Omental fat pad (tissue), 4 donors: ENCODE results near the gene OPRL1. TPM values are rescaled to one million over a fixed set of nuclear protein-coding genes. Genes with fewer than 3 reads are reported as not detected.

ENCODE experiments used
- ATAC-seq: fragments of 150-250 bp; one replicate; pipeline ENCODE4 v1.9.1; 2016; ENCODE audit warnings: mild to moderate bottlenecking, moderate library complexity; ENCODE audit not compliant: low FRiP score
- DNase-seq: peaks from one replicate; pipeline ENCODE4 v3.0.0-alpha.2; 2019; ENCODE audit warnings: low spot score
- total RNA-seq, 4 donors: library from RNA; depleted of rRNA; stranded (reverse); fragments of >200 nt; gene quantifications; one replicate each; pipeline ENCODE4 v1.1.0, GENCODE V29; 2016
- TF ChIP-seq, protein P1 (sequence below), 3 donors: fragments of 450-650 bp; IDR thresholded peaks; one replicate each; pipeline ENCODE4 v1.5.1; 2016 to 2017; ENCODE audit warnings: antibody characterized with exemption in 3 of 3, mild to moderate bottlenecking in 3 of 3, moderate library complexity in 2 of 3

OPRL1 gene
- total RNA-seq, 4 donors from 2014 or later = 0.96 to 4.4 (median 1.4) TPM

DNA sequence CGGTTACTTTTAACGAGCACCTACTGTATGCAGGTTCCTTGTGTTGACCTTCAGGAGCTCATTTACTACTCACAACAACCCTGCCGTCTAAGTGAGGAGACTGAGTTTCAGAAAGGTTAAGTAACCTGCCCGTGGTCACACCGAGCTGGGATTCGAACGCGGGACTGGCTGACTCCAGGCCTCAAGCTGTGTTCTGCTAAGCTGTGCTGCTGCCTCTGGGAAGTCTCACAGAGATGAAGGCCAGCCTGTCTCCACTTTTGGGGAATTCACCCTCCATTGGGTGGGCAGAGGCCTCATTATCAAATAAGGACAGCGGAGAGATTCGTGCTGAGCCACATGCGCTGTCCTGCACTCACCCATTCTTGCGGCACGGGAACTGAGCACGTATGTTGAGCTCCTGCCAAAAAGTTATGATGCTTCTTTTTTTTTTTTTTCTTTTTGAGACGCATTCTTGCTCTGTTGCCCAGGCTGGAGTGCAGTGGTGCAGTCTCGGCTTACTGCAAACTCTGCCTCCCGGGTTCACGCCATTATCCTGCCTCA lies 58.5 kb downstream of the OPRL1 start:
- ATAC-seq (no peak), DNase-seq (no peak)
- TF ChIP-seq, protein P1, sequence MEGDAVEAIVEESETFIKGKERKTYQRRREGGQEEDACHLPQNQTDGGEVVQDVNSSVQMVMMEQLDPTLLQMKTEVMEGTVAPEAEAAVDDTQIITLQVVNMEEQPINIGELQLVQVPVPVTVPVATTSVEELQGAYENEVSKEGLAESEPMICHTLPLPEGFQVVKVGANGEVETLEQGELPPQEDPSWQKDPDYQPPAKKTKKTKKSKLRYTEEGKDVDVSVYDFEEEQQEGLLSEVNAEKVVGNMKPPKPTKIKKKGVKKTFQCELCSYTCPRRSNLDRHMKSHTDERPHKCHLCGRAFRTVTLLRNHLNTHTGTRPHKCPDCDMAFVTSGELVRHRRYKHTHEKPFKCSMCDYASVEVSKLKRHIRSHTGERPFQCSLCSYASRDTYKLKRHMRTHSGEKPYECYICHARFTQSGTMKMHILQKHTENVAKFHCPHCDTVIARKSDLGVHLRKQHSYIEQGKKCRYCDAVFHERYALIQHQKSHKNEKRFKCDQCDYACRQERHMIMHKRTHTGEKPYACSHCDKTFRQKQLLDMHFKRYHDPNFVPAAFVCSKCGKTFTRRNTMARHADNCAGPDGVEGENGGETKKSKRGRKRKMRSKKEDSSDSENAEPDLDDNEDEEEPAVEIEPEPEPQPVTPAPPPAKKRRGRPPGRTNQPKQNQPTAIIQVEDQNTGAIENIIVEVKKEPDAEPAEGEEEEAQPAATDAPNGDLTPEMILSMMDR (IDR thresholded peaks at IDR 0.05) = no peak

DNA sequence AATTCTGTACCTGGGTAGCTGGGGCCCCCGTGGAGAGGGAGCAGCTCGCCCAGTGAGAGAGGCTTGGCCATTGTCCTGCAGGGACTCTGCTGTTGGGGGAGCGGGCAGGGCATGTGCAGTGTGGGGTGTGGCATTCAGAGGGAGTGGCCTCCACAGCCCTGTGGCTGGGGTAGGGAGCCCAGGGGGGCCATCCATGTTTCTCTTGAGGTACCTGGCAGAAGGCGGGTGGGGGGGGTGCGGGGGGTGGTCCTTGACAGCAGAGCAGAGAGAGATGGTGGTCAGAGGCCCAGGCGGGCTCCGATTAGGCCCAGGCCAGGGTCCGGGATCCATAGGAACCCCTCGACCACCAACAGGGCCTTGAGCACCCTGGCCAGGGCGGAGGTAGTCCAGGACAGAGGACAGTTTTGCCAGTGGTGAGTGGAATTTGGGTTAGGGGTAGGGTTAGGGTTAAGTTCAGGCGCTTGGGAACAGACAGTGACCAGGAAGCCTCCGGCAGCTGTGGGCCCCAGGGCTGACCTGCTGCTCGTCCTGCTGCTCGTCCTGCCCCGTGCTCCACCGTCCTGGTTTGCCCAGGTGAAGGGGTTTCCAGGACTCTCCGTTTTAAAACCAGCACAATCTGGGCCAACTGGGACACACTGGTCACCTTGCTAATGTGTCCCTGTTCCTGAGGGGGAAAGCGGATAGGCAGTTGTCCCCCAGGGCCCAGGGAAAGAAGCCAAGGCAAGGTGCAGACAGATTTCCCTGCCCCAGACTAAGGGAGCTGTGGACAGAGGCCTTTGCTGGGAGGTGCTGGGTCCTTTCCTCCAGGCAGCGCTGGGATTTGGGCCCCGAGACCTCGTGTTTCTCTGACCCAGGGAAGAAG lies 59.5 kb downstream of the OPRL1 start:
- TF ChIP-seq, protein P1 (IDR thresholded peaks at IDR 0.05) = no peak
- DNase-seq (peak; percentile 16), ATAC-seq (no peak)

DNA sequence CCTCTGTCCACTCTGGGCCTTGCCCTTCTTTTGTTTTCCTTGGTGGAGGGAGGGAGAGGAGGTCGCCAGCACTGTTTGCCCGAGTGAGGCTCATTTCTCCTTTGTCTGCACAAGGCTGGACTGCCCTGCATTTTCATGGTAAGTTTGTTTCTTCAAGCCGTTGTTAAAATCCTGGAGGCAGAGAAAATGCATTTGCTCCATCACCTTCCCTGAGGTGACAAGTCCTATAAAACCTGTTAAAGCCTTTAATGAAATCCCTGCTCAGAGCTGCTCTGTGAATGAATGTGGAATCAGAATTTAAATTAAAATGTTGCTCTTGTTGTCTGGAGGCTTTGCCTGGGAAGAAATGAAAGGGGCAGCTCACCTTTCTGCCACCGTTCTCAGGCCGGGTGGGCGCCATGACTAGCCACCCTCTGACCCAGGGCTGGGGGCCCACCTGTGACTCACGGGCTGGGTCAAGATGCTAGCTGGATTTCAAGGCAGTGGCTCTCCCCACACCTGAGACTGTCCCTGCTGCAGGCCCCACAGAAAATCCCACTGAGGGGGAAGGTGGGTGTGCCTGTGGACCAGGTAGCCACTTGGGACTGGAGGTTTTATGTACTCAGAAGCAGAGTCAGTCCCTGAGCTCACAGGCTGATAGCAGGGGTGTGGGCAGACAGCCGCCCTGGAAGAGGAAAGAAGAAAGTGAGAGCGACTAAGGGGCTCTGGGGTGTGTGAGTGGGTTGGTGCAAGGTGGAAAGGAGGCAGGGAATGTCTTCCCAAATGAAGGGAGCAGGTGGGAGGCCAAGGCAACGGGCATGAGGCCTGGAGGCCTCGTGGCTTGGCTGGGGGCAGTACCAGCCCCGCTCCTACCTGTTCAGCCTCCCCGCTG lies 60.4 kb downstream of the OPRL1 start:
- no peak for ATAC-seq
- TF ChIP-seq, protein P1 (IDR thresholded peaks at IDR 0.05) = no peak
- peak; percentile 17 for DNase-seq

DNA sequence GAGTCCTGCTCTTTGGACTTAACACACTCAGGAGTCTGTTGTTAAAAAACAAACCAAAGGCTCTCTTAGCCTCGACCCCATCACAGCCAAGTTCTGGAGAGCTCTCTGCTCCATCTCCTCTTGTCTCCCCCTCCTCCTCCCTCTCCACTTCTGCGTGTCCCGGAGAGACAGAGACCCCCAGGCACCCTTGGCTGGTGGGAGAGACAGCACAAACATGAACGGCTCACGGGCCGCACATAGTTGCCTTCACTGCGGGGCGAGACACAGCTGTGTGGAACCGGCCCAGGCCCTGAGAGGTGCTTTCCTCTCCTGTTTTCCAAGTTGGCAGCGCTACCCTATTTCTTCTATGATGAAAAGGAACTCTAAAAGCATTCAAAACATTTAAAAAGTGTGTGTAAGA lies 61.1 kb downstream of the OPRL1 start:
- DNase-seq (peak; percentile 1), ATAC-seq (no peak)
- TF ChIP-seq, protein P1 (IDR thresholded peaks at IDR 0.05) = no peak

DNA sequence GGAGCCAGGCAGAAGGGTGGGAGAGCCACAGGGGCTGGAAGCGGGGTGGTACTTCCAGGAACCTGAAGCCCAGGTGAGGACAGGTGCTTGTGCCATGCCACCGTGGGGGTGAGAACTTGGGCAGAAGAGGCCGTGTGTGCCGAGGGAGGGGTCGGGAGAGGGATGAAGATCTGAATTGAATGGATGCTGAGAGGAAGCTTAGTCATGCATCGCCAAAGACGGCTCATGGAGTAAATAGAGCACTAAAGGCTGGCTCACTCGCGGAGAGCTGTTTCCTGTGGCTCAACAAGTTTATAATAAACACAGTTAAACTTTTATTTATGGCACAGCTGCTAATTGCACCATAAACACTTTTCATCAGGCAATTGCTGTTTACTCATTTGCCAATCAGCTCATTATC lies 62.7 kb downstream of the OPRL1 start:
- DNase-seq (no peak), ATAC-seq (no peak)
- TF ChIP-seq, protein P1 (IDR thresholded peaks at IDR 0.05) = no peak

DNA sequence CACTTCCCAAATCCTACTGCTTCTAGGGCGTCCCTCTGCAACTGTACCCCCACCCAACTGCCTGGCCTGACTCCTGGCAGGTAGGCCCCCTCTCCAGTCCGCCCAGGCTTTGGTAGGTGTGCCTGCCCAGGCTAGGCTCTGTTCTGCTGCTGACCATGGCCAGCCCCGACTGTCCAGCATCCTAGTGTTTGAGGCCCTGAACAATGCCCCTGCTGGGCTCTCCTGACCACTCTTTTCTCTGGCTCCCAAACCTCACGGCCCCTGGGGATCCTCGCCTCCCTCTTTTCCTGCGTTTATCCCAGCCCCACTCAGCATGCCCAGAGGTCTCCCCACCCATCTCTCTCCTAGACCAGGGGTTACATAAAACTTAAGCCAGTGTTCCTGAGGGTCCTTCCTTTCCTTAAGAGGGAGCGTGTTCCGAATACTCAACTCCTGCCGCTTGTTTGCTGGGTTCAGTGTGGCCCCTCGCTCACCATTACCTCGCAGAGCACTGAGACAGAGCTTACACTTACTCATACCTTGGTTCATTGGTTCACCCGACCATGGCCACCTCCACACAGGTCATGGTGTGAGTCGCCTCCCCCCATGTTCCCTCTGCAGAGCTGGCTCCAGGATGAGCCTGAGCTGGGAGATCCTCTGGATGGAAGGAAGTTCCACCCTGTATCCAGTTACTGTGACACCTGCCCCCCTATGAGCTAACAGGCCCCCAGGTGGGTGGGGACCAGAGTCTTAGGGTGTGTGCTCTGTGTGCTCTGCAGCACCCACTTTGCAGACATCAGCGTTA lies 63.3 kb downstream of the OPRL1 start:
- TF ChIP-seq, protein P1 (IDR thresholded peaks at IDR 0.05) = no peak
- DNase-seq = no peak
- no peak for ATAC-seq
